Hepatocyte (in vitro differentiated cells): ENCODE data around the gene ARF5. TPM values are rescaled to one million over a fixed set of nuclear protein-coding genes. Genes with fewer than 3 reads are reported as not detected.

Source experiments
- DNase-seq: peaks from one replicate; pipeline ENCODE4 v3.0.0-alpha.2; 2016; ENCODE audit warnings: low spot score
- H2AFZ ChIP-seq: fragments of 200-600 bp; sonication (generic); 2 replicates; pipeline ENCODE4 v1.6.0; 2016; ENCODE audit warnings: antibody characterized with exemption, mild to moderate bottlenecking
- H3K27ac ChIP-seq: fragments of 200-600 bp; sonication (generic); 2 replicates; pipeline ENCODE4 v1.5.1; 2016; ENCODE audit warnings: mild to moderate bottlenecking
- H3K27me3 ChIP-seq: fragments of 200-600 bp; sonication (generic); 2 replicates; pipeline ENCODE4 v1.6.1; 2016
- H3K36me3 ChIP-seq: fragments of 200-600 bp; sonication (generic); replicated peaks from 2 replicates; pipeline ENCODE4 v1.5.1; 2016; ENCODE audit warnings: low read depth; ENCODE audit not compliant: insufficient read depth
- H3K4me1 ChIP-seq: fragments of 200-600 bp; sonication (generic); 2 replicates; pipeline ENCODE4 v1.5.1; 2016; ENCODE audit warnings: mild to moderate bottlenecking, moderate library complexity; ENCODE audit not compliant: insufficient read depth
- H3K4me2 ChIP-seq: fragments of 200-600 bp; sonication (generic); 2 replicates; pipeline ENCODE4 v1.6.0; 2016
- H3K4me3 ChIP-seq: fragments of 200-600 bp; sonication (generic); 2 replicates; pipeline ENCODE4 v1.5.1; 2016; ENCODE audit warnings: mild to moderate bottlenecking
- H3K79me2 ChIP-seq: fragments of 200-600 bp; sonication (generic); 2 replicates; pipeline ENCODE4 v1.6.0; 2017; ENCODE audit warnings: mild to moderate bottlenecking
- H3K9me2 ChIP-seq: fragments of 200-600 bp; sonication (generic); replicated peaks from 2 replicates; pipeline ENCODE4 v1.6.0; 2017; ENCODE audit warnings: mild to moderate bottlenecking; ENCODE audit not compliant: insufficient read depth
- H3K9me3 ChIP-seq: fragments of 200-600 bp; sonication (generic); 2 replicates; pipeline ENCODE4 v1.5.1; 2016; ENCODE audit warnings: low read depth, mild to moderate bottlenecking
- H4K20me1 ChIP-seq: fragments of 200-600 bp; sonication (generic); 2 replicates; pipeline ENCODE4 v1.6.0; 2016; ENCODE audit warnings: mild to moderate bottlenecking; ENCODE audit not compliant: insufficient read depth, poor library complexity, severe bottlenecking
- EZH2 ChIP-seq: fragments of 200-600 bp; sonication (generic); IDR thresholded peaks from 2 replicates; pipeline ENCODE4 v1.6.1; 2016; ENCODE audit warnings: antibody characterized with exemption, mild to moderate bottlenecking, borderline replicate concordance
- EZH2phosphoT487 ChIP-seq: fragments of 200-600 bp; sonication (generic); IDR thresholded peaks from one replicate; pipeline ENCODE4 v1.6.1; 2018; ENCODE audit warnings: antibody characterized with exemption, mild to moderate bottlenecking, low read depth, moderate library complexity; ENCODE audit not compliant: unreplicated experiment, severe bottlenecking
- WGBS: methylation state at CpG from one replicate; pipeline ENCODE4 v1.1.6; 2016; ENCODE audit warnings: low lambda C conversion rate; ENCODE audit errors: missing lambda C conversion rate; 5-methylcytosine and 5-hydroxymethylcytosine counted together
- polyA plus RNA-seq: library from polyadenylated mRNA; unstranded; fragments of >200 nt; fragmentation: Nextera tagmentation; extraction: Ambion mirVana; gene quantifications from 2 replicates; pipeline ENCODE4 v1.2.1, GENCODE V29; 2016
- total RNA-seq: library from RNA; depleted of rRNA; stranded (reverse); fragments of >200 nt; gene quantifications from 2 replicates; pipeline ENCODE4 v1.2.3, GENCODE V29; 2014
- TF ChIP-seq, protein P1 (sequence below): fragments of 200-600 bp; sonication (generic); IDR thresholded peaks from 2 replicates; pipeline ENCODE4 v1.5.1; 2016; ENCODE audit warnings: antibody characterized with exemption, mild to moderate bottlenecking; ENCODE audit not compliant: poor library complexity

Gene ARF5
- total and polyA plus RNA-seq, 2 experiments from 2014 or later = 237 to 243 TPM

DNA sequence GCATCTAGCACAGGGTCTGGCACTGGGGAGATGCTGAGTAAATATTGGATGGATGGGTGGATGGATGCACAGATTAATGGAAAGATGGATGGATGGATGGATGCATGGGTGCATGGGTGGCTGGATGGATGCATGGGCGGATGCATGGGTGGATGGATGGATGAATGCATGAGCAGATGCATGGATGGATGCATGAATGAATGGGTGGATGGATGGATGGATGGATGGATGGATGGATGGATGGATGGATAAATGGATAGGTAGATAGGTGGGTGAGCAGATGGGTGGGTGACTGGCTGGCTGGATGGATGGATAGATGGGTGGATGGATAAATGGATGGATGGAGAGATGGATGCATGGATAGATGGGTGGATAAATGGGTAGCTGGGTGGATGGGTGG, 24.1 kb downstream of the ARF5 start:
- H3K36me3 ChIP-seq = no peaks in the 10 kb centered on the region
- H3K27me3 ChIP-seq = peaks cover 22% of the 10 kb centered on the region
- H3K27ac ChIP-seq = no peak overlapping the region
- no peaks in the 10 kb centered on the region for H3K79me2 ChIP-seq
- no peak overlapping the region for H3K4me2 ChIP-seq
- 89% methylated on average over 1 of the region's 1 CpG for WGBS
- H4K20me1 ChIP-seq = no peaks in the 10 kb centered on the region
- no peak for DNase-seq
- no peak overlapping the region for H3K4me3 ChIP-seq
- no peak for TF ChIP-seq EZH2phosphoT487
- TF ChIP-seq EZH2 = no peak
- TF ChIP-seq, protein P1, sequence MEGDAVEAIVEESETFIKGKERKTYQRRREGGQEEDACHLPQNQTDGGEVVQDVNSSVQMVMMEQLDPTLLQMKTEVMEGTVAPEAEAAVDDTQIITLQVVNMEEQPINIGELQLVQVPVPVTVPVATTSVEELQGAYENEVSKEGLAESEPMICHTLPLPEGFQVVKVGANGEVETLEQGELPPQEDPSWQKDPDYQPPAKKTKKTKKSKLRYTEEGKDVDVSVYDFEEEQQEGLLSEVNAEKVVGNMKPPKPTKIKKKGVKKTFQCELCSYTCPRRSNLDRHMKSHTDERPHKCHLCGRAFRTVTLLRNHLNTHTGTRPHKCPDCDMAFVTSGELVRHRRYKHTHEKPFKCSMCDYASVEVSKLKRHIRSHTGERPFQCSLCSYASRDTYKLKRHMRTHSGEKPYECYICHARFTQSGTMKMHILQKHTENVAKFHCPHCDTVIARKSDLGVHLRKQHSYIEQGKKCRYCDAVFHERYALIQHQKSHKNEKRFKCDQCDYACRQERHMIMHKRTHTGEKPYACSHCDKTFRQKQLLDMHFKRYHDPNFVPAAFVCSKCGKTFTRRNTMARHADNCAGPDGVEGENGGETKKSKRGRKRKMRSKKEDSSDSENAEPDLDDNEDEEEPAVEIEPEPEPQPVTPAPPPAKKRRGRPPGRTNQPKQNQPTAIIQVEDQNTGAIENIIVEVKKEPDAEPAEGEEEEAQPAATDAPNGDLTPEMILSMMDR = no peak
- H3K9me2 ChIP-seq = no peaks in the 10 kb centered on the region
- no peaks in the 10 kb centered on the region for H3K9me3 ChIP-seq
- no peaks in the 10 kb centered on the region for H3K4me1 ChIP-seq
- no peak overlapping the region for H2AFZ ChIP-seq

DNA sequence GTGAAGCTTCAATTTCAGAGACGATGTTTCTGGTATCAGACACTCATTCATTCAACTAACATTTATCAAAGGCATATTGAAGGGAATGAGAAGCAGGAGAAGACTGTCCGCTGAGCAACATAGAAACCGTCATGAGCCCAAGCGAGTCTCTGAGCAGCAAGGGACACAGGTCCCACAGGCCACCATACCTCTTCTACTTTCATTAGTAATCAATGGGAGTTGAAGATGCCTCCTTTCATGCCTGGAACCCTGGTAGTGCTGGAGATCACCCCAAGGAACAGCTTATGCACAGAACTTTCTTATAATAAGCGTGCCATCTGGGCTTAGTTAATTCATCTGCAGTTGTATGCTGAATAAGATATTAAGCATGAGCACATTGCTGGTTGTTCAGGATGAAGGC, 28.5 kb downstream of the ARF5 start:
- H3K27ac ChIP-seq = no peak overlapping the region
- H3K9me3 ChIP-seq = no peaks in the 10 kb centered on the region
- H3K79me2 ChIP-seq = no peaks in the 10 kb centered on the region
- no peaks in the 10 kb centered on the region for H3K9me2 ChIP-seq
- no peaks in the 10 kb centered on the region for H3K36me3 ChIP-seq
- no peak overlapping the region for H2AFZ ChIP-seq
- no peak overlapping the region for H3K4me2 ChIP-seq
- WGBS = 86% methylated on average over 5 of the region's 5 CpGs
- no peak for DNase-seq
- no peak overlapping the region for H3K4me3 ChIP-seq
- H4K20me1 ChIP-seq = no peaks in the 10 kb centered on the region
- TF ChIP-seq EZH2phosphoT487 (no peak), EZH2 (no peak)
- TF ChIP-seq, protein P1 = no peak
- peaks cover 66% of the 10 kb centered on the region for H3K27me3 ChIP-seq
- H3K4me1 ChIP-seq = no peaks in the 10 kb centered on the region

DNA sequence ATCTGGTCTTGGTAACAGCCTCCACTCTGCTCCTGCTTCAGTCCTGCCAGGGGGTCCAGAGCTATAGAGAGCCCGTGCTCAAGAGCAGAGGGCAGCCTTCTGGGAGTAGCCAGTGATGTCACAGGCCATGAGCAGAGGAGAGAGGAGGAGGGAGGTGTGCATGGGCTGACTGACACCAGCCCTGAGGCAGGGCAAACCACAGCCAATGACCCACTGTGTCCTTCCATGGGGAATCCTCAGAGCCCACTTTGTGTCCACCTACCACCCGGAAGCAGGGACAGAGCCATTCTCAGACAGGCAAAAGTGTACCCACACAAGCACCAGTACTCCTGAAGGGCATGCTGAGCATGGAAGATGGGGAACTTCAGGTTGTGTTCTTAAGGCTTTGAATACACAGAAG, 29.8 kb downstream of the ARF5 start, which contains the start of gene PAX4:
Gene PAX4 (minus strand): TSS at position 101 of the 400 bp plus-strand sequence. CDS start 2,214 bp downstream, outside the sequence.
- Histone ChIP-seq H3K4me2 (no peak within 1 kb of the TSS), H2AFZ (no peak within 1 kb of the TSS), H4K20me1 (no peaks in the 10 kb centered on the region), H3K9me3 (no peaks in the 10 kb centered on the region), H3K4me1 (no peaks in the 10 kb centered on the region), H3K79me2 (no peaks in the 10 kb centered on the region), H3K27me3 (peaks cover 76% of the 10 kb centered on the region), H3K9me2 (no peaks in the 10 kb centered on the region), H3K27ac (no peak within 1 kb of the TSS), H3K36me3 (no peaks in the 10 kb centered on the region), H3K4me3 (no peak within 1 kb of the TSS)
- WGBS = 70% methylated on average over 2 of the region's 2 CpGs
- DNase-seq = no peak
- TF ChIP-seq EZH2 (no peak), EZH2phosphoT487 (no peak)
- TF ChIP-seq, protein P1 = no peak

DNA sequence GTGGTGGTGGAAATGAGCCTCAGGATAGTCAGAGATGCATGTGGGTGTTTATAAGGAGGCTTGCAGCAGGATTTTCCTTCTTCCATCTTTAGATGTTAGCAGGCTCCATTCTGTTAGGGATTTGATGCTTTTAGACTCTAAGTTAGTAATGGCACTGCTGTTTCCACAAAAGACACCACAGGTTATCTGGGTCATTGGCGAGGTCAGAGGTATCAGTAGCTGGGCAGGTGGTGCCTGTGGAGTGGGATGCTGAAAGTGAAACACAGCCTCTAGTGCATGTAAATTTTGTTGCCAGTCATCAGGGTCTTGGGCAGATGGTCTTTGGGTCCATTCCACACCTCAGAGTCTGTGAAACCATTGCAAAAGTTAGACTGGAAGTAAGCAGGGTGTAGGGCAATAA, 30.6 kb downstream of the ARF5 start:
- no peaks in the 10 kb centered on the region for H3K9me2 ChIP-seq

More for the DNA sequence above, 30.6 kb downstream of the ARF5 start:
- TF ChIP-seq, protein P1 = no peak
- TF ChIP-seq EZH2 = no peak
- no peak for DNase-seq
- 63% methylated on average over 1 of the region's 1 CpG for WGBS
- Histone ChIP-seq H3K27ac (no peak overlapping the region), H3K36me3 (no peaks in the 10 kb centered on the region), H3K79me2 (no peaks in the 10 kb centered on the region), H3K9me3 (no peaks in the 10 kb centered on the region), H3K4me3 (no peak overlapping the region), H3K4me1 (no peaks in the 10 kb centered on the region), H3K27me3 (peaks cover 76% of the 10 kb centered on the region), H2AFZ (no peak overlapping the region), H4K20me1 (no peaks in the 10 kb centered on the region), H3K4me2 (no peak overlapping the region)
